HG02610 (cell line): ENCODE measurements around the gene NPL.

Experiments used
- ATAC-seq: cut with Tn5 transposase; IDR thresholded peaks from one replicate; pipeline ENCODE4 v1.9.1; 2021; ENCODE audit warnings: mild to moderate bottlenecking, moderate library complexity; ENCODE audit not compliant: unreplicated experiment

The NPL gene

GRCh38 chr1:182777386-182777785 is 12.2 kb upstream of the NPL start:
- no peak for ATAC-seq

GRCh38 chr1:182778862-182779261 is 10.7 kb upstream of the NPL start:
- ATAC-seq = no peak

GRCh38 chr1:182779530-182779929 is 10.0 kb upstream of the NPL start:
- ATAC-seq = no peak

- ATAC-seq = no peak
Measured at GRCh38 chr1:182781841-182782586, 7.6 kb upstream of the NPL start.

GRCh38 chr1:182782587-182782913 is 7.0 kb upstream of the NPL start:
- no peak for ATAC-seq

GRCh38 chr1:182783068-182783467 is 6.5 kb upstream of the NPL start:
- ATAC-seq = no peak

- no peak for ATAC-seq
Measured at GRCh38 chr1:182784556-182785171, 4.9 kb upstream of the NPL start.

GRCh38 chr1:182785181-182785580 is 4.4 kb upstream of the NPL start:
- ATAC-seq = no peak

- no peak for ATAC-seq
Measured at GRCh38 chr1:182786223-182786994, 3.2 kb upstream of the NPL start.

GRCh38 chr1:182786995-182787324 is 2.6 kb upstream of the NPL start:
- ATAC-seq = no peak

GRCh38 chr1:182791281-182792179 is 2.0 kb downstream of the NPL start:
- no peak for ATAC-seq

GRCh38 chr1:182794091-182794490 is 4.5 kb downstream of the NPL start:
- ATAC-seq = no peak

GRCh38 chr1:182794676-182795201 is 5.2 kb downstream of the NPL start:
- ATAC-seq = no peak

GRCh38 chr1:182795563-182796228 is 6.1 kb downstream of the NPL start:
- ATAC-seq = no peak

- no peak for ATAC-seq
Measured at GRCh38 chr1:182802006-182802803, 12.6 kb downstream of the NPL start.

- no peak for ATAC-seq
Measured at GRCh38 chr1:182803846-182804245, 14.3 kb downstream of the NPL start.

- ATAC-seq = no peak
Measured at GRCh38 chr1:182806015-182806678, 16.6 kb downstream of the NPL start.

GRCh38 chr1:182807907-182808306 is 18.3 kb downstream of the NPL start:
- no peak for ATAC-seq

- no peak for ATAC-seq
Measured at GRCh38 chr1:182809414-182809957, 19.9 kb downstream of the NPL start.
